GM20000 (cell line): Measurements from ENCODE around the gene PTPN3.
A peak's percentile ranks its signal among the peaks of the same experiment; 100 is the strongest.

Experiments used
- DNase-seq: peaks from one replicate; pipeline ENCODE4 v3.0.0; 2012; ENCODE audit warnings: low spot score
- CTCF ChIP-seq: IDR thresholded peaks from 2 replicates; pipeline ENCODE4 v1.5.1; 2012; ENCODE audit warnings: mild to moderate bottlenecking, control low read depth; ENCODE audit errors: extremely low read depth, missing control alignments

Gene PTPN3

GRCh38 chr9:109473329-109473728, 24.8 kb downstream of the PTPN3 start:
- TF ChIP-seq CTCF = no peak
- no peak for DNase-seq

- no peak for DNase-seq
- TF ChIP-seq CTCF = no peak
Observed at GRCh38 chr9:109471475-109472393, 26.4 kb downstream of the PTPN3 start.

GRCh38 chr9:109469646-109470358, 28.3 kb downstream of the PTPN3 start:
- peak; percentile 75 for DNase-seq
- peak; percentile 91 for TF ChIP-seq CTCF

- no peak for DNase-seq
- TF ChIP-seq CTCF = no peak
Observed at GRCh38 chr9:109468927-109469326, 29.2 kb downstream of the PTPN3 start.

- TF ChIP-seq CTCF = no peak
- DNase-seq = no peak
Observed at GRCh38 chr9:109467936-109468335, 30.2 kb downstream of the PTPN3 start.

GRCh38 chr9:109466623-109467590, 31.2 kb downstream of the PTPN3 start:
- DNase-seq = no peak
- TF ChIP-seq CTCF = no peak
